ENCODE measurements around the gene AFF1. TPM values are rescaled to one million over a fixed set of nuclear protein-coding genes. Genes with fewer than 3 reads are reported as not detected.

The AFF1 gene
- total RNA-seq, 2 experiments from 2014 or later: 28.7 to 69.7 TPM

DNA sequence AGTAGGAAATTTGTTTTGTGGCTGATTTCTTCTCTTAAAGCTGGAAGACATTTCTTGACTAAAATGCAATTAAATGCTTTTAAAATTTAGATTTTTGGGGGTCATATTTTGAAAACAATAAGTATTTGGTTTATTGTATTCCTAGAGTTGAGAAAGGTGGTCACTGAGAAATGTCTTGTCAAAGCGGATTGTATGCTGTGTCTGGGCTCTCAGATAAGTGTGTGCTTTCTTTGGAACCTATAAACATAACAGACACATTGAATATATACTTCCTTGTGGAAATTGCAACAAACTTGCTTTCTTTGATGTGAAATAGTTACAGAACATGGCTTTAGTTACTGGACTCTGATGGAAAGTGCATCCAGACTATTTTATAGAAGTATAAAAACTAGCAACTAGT, 75.4 kb downstream of the AFF1 start:
- TF ChIP-seq, protein P1, sequence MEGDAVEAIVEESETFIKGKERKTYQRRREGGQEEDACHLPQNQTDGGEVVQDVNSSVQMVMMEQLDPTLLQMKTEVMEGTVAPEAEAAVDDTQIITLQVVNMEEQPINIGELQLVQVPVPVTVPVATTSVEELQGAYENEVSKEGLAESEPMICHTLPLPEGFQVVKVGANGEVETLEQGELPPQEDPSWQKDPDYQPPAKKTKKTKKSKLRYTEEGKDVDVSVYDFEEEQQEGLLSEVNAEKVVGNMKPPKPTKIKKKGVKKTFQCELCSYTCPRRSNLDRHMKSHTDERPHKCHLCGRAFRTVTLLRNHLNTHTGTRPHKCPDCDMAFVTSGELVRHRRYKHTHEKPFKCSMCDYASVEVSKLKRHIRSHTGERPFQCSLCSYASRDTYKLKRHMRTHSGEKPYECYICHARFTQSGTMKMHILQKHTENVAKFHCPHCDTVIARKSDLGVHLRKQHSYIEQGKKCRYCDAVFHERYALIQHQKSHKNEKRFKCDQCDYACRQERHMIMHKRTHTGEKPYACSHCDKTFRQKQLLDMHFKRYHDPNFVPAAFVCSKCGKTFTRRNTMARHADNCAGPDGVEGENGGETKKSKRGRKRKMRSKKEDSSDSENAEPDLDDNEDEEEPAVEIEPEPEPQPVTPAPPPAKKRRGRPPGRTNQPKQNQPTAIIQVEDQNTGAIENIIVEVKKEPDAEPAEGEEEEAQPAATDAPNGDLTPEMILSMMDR (conservative IDR thresholded peaks at IDR 0.05; ENCODE audit: low read length): no peak
- TF ChIP-seq EZH2phosphoT487 (IDR thresholded peaks at IDR 0.05; ENCODE audit: borderline replicate concordance, low read depth, low read length): no peak
- ChIA-PET CTCF (ENCODE audit: unreplicated experiment) (no interaction called here), POLR2A (interaction anchor here (0.8 to 1.8 kb wide), 8 partner anchors 25 to 87 kb away, joined by 3 to 11 read pairs (median 4); partner anchors contain the start of gene AFF1)
- Histone ChIP-seq H3K27ac (ENCODE audit: low read depth, low read length, poor library complexity, severe bottlenecking) (no peak overlapping the region), H3K9me3 (ENCODE audit: low read length) (no peaks in the 10 kb centered on the region), H3K4me3 (ENCODE audit: low read depth, low read length, poor library complexity, severe bottlenecking) (no peak overlapping the region), H3K4me1 (ENCODE audit: insufficient read depth, low read length, poor library complexity, severe bottlenecking) (peaks cover 70% of the 10 kb centered on the region), H3K4me2 (ENCODE audit: low read length) (no peak overlapping the region), H4K20me1 (ENCODE audit: insufficient read depth, low read length) (peaks cover 52% of the 10 kb centered on the region), H3K36me3 (ENCODE audit: insufficient read depth, low read length) (no peaks in the 10 kb centered on the region), H3K79me2 (ENCODE audit: insufficient read depth, low read depth, low read length) (peaks cover 85% of the 10 kb centered on the region), H3K9me2 (ENCODE audit: insufficient read depth, low read length) (no peaks in the 10 kb centered on the region), H2AFZ (ENCODE audit: low read length) (no peak overlapping the region)
- intact Hi-C loops (cut with micrococcal nuclease; ENCODE audit: unreplicated experiment): no loop called here
- DNase-seq (ENCODE audit: low spot score): no peak
- BruUV-seq (replicated peaks): no TSS peak

DNA sequence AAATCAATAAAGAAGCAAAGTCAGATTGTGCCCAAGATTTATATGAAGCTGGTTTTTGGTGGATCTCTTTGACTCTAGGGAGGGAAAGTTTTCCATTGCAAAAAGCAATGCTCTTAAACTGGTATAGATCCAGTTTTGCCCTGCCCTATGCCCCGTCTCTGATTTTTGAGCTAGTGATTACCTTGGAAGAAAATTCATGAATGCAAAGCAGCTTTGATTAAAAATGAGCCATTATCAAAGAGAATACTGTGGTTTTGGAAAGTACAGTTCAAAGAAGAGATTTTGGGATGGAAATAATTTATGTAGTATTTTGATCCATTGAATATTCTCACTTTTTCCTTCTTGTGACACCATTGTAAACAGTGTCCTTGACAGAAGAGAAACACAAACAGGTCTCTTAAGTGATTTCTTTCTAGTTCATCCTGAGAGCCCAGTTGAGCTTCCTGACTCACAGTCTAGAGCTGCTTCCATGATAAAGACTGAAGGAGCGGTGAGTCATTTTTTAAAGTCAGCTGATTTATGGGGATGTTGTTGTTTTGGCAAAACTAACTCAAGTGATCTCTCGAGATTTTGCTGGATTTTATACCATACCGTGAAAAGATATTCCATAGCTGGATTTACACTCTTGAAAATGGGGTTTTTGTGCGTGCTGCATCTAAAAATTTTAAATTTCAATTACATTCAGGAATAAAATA, 76.7 kb downstream of the AFF1 start:
- TF ChIP-seq, protein P1 (conservative IDR thresholded peaks at IDR 0.05; ENCODE audit: low read length): no peak
- TF ChIP-seq EZH2phosphoT487 (IDR thresholded peaks at IDR 0.05; ENCODE audit: borderline replicate concordance, low read depth, low read length): no peak
- no peaks in the 10 kb centered on the region for H3K9me2 ChIP-seq (ENCODE audit: insufficient read depth, low read length)
- H3K27ac ChIP-seq (ENCODE audit: low read depth, low read length, poor library complexity, severe bottlenecking): no peak overlapping the region
- ChIA-PET CTCF (ENCODE audit: unreplicated experiment) (no interaction called here), POLR2A (interaction anchor here (0.6 to 1.8 kb wide), 11 partner anchors 11 to 89 kb away, joined by 3 to 10 read pairs (median 4); partner anchors contain the start of gene AFF1)
- H3K9me3 ChIP-seq (ENCODE audit: low read length): no peaks in the 10 kb centered on the region
- BruUV-seq (replicated peaks): no TSS peak
- H3K4me3 ChIP-seq (ENCODE audit: low read depth, low read length, poor library complexity, severe bottlenecking): no peak overlapping the region
- H3K4me2 ChIP-seq (ENCODE audit: low read length): no peak overlapping the region
- no peaks in the 10 kb centered on the region for H3K36me3 ChIP-seq (ENCODE audit: insufficient read depth, low read length)
- peaks cover 90% of the 10 kb centered on the region for H3K79me2 ChIP-seq (ENCODE audit: insufficient read depth, low read depth, low read length)
- intact Hi-C loops (cut with micrococcal nuclease; ENCODE audit: unreplicated experiment): no loop called here
- no peak for DNase-seq (ENCODE audit: low spot score)
- H3K4me1 ChIP-seq (ENCODE audit: insufficient read depth, low read length, poor library complexity, severe bottlenecking): peaks cover 72% of the 10 kb centered on the region
- peaks cover 52% of the 10 kb centered on the region for H4K20me1 ChIP-seq (ENCODE audit: insufficient read depth, low read length)
- no peak overlapping the region for H2AFZ ChIP-seq (ENCODE audit: low read length)
